BJ (cell line): ENCODE measurements around the gene MFF. TPM values are rescaled to one million over a fixed set of nuclear protein-coding genes. Genes with fewer than 3 reads are reported as not detected.

Experiments used
- CTCF ChIA-PET: fragments of 350-600 bp; formaldehyde crosslinking; extraction: SDS; loops from one replicate; lab custom pipeline; 2021; ENCODE audit warnings: antibody characterized with exemption, inconsistent platforms; lab: Yijun Ruan, JAX
- POLR2A ChIA-PET: fragments of 300-600 bp; sonication (Branson Sonifier 250); formaldehyde crosslinking; extraction: SDS; loops from one replicate; lab custom pipeline; 2021; ENCODE audit warnings: antibody characterized with exemption; lab: Charles Lee
- DNase-seq: peaks from one replicate; pipeline ENCODE4 v3.0.0-alpha.2; 2011; ENCODE audit warnings: low read depth
- H3K27me3 ChIP-seq: 2 replicates; pipeline ENCODE4 v1.6.0; 2011; ENCODE audit warnings: low read length; ENCODE audit not compliant: control insufficient read depth, insufficient read depth
- H3K36me3 ChIP-seq: 2 replicates; pipeline ENCODE4 v1.5.1; 2011; ENCODE audit warnings: low read length; ENCODE audit not compliant: control insufficient read depth, insufficient read depth
- H3K4me3 ChIP-seq: 2 replicates; pipeline ENCODE4 v1.5.1; 2011; ENCODE audit warnings: low read depth, mild to moderate bottlenecking, control low read depth, low read length
- polyA plus RNA-seq: library from polyadenylated mRNA; depleted of rRNA; stranded (reverse); fragments of >200 nt; gene quantifications from 2 replicates; pipeline ENCODE4 v1.2.3, GENCODE V29; 2011
- TF ChIP-seq, protein P1 (sequence below): IDR thresholded peaks from 2 replicates; pipeline ENCODE4 v1.5.1; 2011; ENCODE audit warnings: low read depth, mild to moderate bottlenecking, control low read depth, inconsistent platforms, low read length, moderate library complexity; ENCODE audit not compliant: insufficient read depth

MFF gene
- polyA plus RNA-seq, 1 experiment: 56.0 TPM

DNA sequence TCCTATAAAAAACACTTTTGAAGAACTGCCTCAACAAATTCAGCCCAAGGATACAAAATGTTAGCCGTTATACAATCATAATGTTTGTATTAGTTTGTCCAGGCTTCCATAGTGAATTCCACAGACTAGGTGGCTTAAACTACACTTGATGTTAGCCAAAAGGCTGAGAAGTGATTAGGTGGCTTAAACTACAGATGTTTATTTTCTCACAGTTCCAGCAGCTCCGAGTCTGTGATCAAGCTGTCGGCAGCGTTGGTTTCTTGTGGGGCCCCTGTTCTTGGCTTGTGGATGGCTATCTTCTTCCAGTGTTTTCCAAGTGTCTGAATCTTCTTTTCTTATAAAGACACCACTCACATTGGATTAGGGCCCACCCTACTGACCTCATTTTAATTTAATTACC is 31.5 kb upstream of the MFF start:
- TF ChIP-seq, protein P1, sequence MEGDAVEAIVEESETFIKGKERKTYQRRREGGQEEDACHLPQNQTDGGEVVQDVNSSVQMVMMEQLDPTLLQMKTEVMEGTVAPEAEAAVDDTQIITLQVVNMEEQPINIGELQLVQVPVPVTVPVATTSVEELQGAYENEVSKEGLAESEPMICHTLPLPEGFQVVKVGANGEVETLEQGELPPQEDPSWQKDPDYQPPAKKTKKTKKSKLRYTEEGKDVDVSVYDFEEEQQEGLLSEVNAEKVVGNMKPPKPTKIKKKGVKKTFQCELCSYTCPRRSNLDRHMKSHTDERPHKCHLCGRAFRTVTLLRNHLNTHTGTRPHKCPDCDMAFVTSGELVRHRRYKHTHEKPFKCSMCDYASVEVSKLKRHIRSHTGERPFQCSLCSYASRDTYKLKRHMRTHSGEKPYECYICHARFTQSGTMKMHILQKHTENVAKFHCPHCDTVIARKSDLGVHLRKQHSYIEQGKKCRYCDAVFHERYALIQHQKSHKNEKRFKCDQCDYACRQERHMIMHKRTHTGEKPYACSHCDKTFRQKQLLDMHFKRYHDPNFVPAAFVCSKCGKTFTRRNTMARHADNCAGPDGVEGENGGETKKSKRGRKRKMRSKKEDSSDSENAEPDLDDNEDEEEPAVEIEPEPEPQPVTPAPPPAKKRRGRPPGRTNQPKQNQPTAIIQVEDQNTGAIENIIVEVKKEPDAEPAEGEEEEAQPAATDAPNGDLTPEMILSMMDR: no peak

DNA sequence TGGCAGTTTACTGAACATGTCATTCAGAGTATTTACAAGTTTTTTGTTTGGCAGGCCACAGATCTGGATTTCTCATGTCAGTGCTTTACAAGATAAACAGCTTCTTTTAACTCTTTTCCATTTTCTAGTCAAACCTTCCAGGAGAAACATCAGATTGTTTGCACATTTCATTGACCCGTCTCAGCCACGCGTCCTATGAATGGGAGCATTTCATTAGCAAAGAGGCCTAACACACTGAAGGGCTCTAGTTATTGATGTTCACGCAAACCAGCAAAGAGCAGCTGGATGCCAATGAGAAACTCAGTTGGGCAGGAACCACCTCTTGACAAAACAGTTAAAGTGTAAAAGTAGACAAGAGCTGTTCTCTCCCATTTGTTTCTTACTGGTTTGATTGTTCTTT is 29.2 kb upstream of the MFF start:
- H3K27me3 ChIP-seq: no peaks in the 10 kb centered on the region
- ChIA-PET POLR2A (no interaction called here), CTCF (no interaction called here)
- no peaks in the 10 kb centered on the region for H3K36me3 ChIP-seq
- H3K4me3 ChIP-seq: no peak overlapping the region
- TF ChIP-seq, protein P1: no peak
- DNase-seq: no peak

More for the DNA sequence above, 31.5 kb upstream of the MFF start:
- CTCF ChIA-PET: no interaction called here
- no peak overlapping the region for H3K4me3 ChIP-seq
- no peaks in the 10 kb centered on the region for H3K27me3 ChIP-seq
- POLR2A ChIA-PET: no interaction called here
- DNase-seq: no peak
- no peaks in the 10 kb centered on the region for H3K36me3 ChIP-seq

DNA sequence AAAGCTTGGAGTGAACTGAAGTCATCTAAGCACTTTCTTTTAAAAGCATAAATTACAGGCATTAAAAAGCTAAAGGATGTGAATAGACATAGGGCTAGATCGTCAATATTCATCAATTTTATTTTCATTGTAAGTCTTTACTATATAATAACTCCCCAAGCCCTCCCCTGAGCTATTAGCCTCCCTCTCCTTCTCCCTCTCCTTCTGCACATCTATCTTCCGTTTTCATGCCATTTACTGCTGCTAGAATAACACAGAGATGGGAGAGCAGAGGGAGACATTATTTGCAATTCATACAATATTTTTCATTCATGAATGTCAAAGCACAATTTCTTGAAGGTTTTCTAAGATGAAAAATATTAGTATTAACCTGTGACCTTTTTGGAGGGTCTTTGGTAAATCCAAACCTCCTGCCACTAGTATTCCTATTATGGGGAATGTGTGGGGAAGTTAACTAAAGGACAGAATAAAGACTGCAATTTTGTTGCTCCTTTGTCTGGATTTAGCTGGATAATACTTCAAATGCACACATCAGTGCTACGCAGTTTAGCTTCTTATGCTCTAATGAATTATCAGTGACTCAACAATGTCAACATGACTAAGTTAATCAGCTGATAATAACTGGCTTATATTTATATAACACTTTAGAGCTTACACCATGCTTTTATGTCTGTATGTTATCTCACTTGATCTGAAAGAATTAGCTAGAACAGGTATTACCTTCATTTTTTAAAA is 28.2 kb upstream of the MFF start:
- TF ChIP-seq, protein P1: no peak
- Histone ChIP-seq H3K36me3 (no peaks in the 10 kb centered on the region), H3K27me3 (no peaks in the 10 kb centered on the region), H3K4me3 (no peak overlapping the region)
- no peak for DNase-seq
- ChIA-PET POLR2A (no interaction called here), CTCF (no interaction called here)

DNA sequence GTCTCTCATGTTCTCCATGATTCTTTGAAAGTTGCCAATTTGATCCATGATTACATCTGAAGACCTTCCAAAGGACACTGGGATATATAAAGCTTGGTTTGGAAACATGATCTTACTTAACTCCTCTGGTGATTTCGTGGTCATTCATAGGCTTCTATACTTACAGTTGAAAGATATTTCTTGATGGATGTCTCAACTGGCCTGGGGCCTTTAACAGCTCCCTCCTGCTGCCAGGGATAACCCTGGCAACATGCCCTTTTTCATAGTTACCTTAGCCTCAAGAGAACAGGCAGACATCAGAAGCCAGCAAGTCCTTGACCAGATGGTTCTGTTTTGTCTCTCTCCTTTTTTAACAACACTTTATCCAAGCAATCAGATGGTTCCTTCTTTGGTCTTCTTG is 23.5 kb upstream of the MFF start:
- TF ChIP-seq, protein P1: no peak
- ChIA-PET CTCF (interaction anchor here (1.0 kb wide), 1 partner anchor 13 kb away, joined by 3 read pairs; no protein-coding TSS in a partner anchor), POLR2A (no interaction called here)
- H3K27me3 ChIP-seq: no peaks in the 10 kb centered on the region
- H3K36me3 ChIP-seq: no peaks in the 10 kb centered on the region
- no peak for DNase-seq
- no peak overlapping the region for H3K4me3 ChIP-seq

DNA sequence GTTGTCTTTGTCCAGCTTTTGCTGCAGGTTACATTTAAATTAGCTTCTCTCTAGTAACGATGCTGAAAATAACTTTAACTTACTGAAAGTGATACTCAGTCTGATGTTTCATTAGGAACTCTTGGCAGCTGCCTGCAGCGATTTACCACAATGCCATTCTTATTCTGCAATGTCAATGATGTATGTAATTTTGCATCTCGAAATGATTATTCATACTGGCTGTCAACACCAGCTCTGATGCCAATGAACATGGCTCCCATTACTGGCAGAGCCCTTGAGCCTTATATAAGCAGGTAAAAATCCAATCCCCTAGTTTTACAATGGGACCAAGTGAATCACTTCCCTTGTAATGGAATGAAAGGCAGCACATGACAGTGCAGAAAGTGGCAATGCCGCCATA is 16.3 kb upstream of the MFF start:
- POLR2A ChIA-PET: no interaction called here
- no peak for DNase-seq

More for the DNA sequence above, 16.3 kb upstream of the MFF start:
- TF ChIP-seq, protein P1: no peak
- no peaks in the 10 kb centered on the region for H3K27me3 ChIP-seq
- CTCF ChIA-PET: no interaction called here
- H3K4me3 ChIP-seq: no peak overlapping the region
- no peaks in the 10 kb centered on the region for H3K36me3 ChIP-seq
